Neural cell (in vitro differentiated cells): ENCODE data around the gene PHF21B.
"Not testable (repeated sequence)": the region's sequence is repeated elsewhere in the genome, so short reads cannot be mapped to it uniquely, and the experiment has no call there.

ENCODE experiments used
- CTCF ChIP-seq: fragments of 450-650 bp; IDR thresholded peaks from 2 replicates; pipeline ENCODE4 v1.5.1; 2014; ENCODE audit warnings: antibody characterized with exemption, mild to moderate bottlenecking, moderate library complexity; ENCODE audit not compliant: poor library complexity, severe bottlenecking
- EP300 ChIP-seq: fragments of 450-650 bp; conservative IDR thresholded peaks from 2 replicates; pipeline ENCODE4 v1.6.1; 2014; ENCODE audit warnings: antibody characterized with exemption, mild to moderate bottlenecking, moderate library complexity; ENCODE audit not compliant: poor library complexity, severe bottlenecking
- EZH2 ChIP-seq: fragments of 200-600, 300-800 bp; shearing (Covaris generic), sonication (generic); IDR thresholded peaks from 2 replicates; pipeline ENCODE4 v1.6.1; 2014; ENCODE audit warnings: antibody characterized with exemption, low read length, borderline replicate concordance, mild to moderate bottlenecking; ENCODE audit not compliant: insufficient read depth, poor library complexity, severe bottlenecking
- POLR2AphosphoS5 ChIP-seq: IDR thresholded peaks from 2 replicates; pipeline ENCODE4 v1.6.1; 2012
- RAD21 ChIP-seq: fragments of 450-650 bp; conservative IDR thresholded peaks from 2 replicates; pipeline ENCODE4 v1.6.1; 2014; ENCODE audit warnings: antibody characterized with exemption, mild to moderate bottlenecking, moderate library complexity
- REST ChIP-seq: IDR thresholded peaks from 2 replicates; pipeline ENCODE4 v1.6.1; 2012; ENCODE audit warnings: borderline replicate concordance
- SMC3 ChIP-seq: fragments of 450-650 bp; conservative IDR thresholded peaks from 2 replicates; pipeline ENCODE4 v1.6.1; 2014; ENCODE audit warnings: antibody characterized with exemption, mild to moderate bottlenecking, moderate library complexity; ENCODE audit not compliant: poor library complexity

GRCh38 chr22:44903164-44903563, 106.6 kb downstream of the PHF21B start:
- not testable (repeated sequence) for TF ChIP-seq CTCF, POLR2AphosphoS5, EP300, SMC3, RAD21, EZH2, REST
